Natural killer cell (primary cell): Measurements from ENCODE around the gene GLP2R. TPM values are rescaled to one million over a fixed set of nuclear protein-coding genes. Genes with fewer than 3 reads are reported as not detected.

Experiments
- ATAC-seq, 3 donors: fragments of 150-1000 bp in 2 of 3; fragments of 200-7000 bp in 1 of 3; cut with Tn5 transposase; 1 replicate in 1 of 3; 2 replicates in 2 of 3; pipeline ENCODE4 v1.10.0; 2021; ENCODE audit warnings: mild to moderate bottlenecking in 2 of 3, moderate library complexity in 2 of 3
- DNase-seq, 2 donors: peaks; one replicate each; pipeline versions ENCODE4 v3.0.0 to v3.0.0-alpha.2; 2013 to 2021; ENCODE audit warnings: mixed read lengths in 1 of 2
- H3K27ac ChIP-seq: one replicate; pipeline ENCODE4 v1.5.1; 2013; ENCODE audit warnings: mild to moderate bottlenecking, low read length
- H3K27me3 ChIP-seq: one replicate; pipeline ENCODE4 v1.6.1; 2013; ENCODE audit warnings: low read length; ENCODE audit not compliant: control insufficient read depth, insufficient read depth
- H3K36me3 ChIP-seq: one replicate; pipeline ENCODE4 v1.6.1; 2013; ENCODE audit warnings: low read length; ENCODE audit not compliant: control insufficient read depth, insufficient read depth
- H3K4me1 ChIP-seq: one replicate; pipeline ENCODE4 v1.6.1; 2013; ENCODE audit warnings: low read length; ENCODE audit not compliant: control insufficient read depth, insufficient read depth
- H3K4me3 ChIP-seq: one replicate; pipeline ENCODE4 v1.5.1; 2013; ENCODE audit warnings: low read length
- H3K9me3 ChIP-seq: one replicate; pipeline ENCODE4 v1.6.1; 2013; ENCODE audit warnings: low read length; ENCODE audit not compliant: control insufficient read depth, insufficient read depth
- H3K27ac Mint-ChIP-seq, 2 donors: one replicate each; pipeline ENCODE4 v1.8.0; 2022; ENCODE audit warnings: mild to moderate bottlenecking in 2 of 2, mixed read lengths in 2 of 2, moderate library complexity in 1 of 2
- H3K27me3 Mint-ChIP-seq, 2 donors: one replicate each; pipeline ENCODE4 v1.8.0; 2022; ENCODE audit warnings: low read depth in 2 of 2, mixed read lengths in 2 of 2
- H3K36me3 Mint-ChIP-seq: one replicate; pipeline ENCODE4 v1.8.0; 2022; ENCODE audit warnings: mixed read lengths
- H3K4me1 Mint-ChIP-seq, 2 donors: one replicate each; pipeline ENCODE4 v1.8.0; 2022; ENCODE audit warnings: mixed read lengths in 2 of 2
- H3K4me3 Mint-ChIP-seq: one replicate; pipeline ENCODE4 v1.8.0; 2022; ENCODE audit warnings: mild to moderate bottlenecking, moderate library complexity, mixed read lengths
- H3K9me3 Mint-ChIP-seq, 2 donors: one replicate each; pipeline ENCODE4 v1.8.0; 2022; ENCODE audit warnings: mixed read lengths in 2 of 2
- WGBS: methylation state at CpG from one replicate; pipeline ENCODE4 v1.1.7; 2013; ENCODE audit warnings: missing lambda C conversion rate; ENCODE audit not compliant: insufficient coverage; 5-methylcytosine and 5-hydroxymethylcytosine counted together
- intact Hi-C: fragments of 100-400 bp; cut with micrococcal nuclease; formaldehyde crosslinking; loops from one replicate; pipeline ENCODE4 v1.14.2; 2022
- total RNA-seq, 4 donors: library from RNA; stranded (reverse); fragments of 120-200 nt in 1 of 4; gene quantifications; one replicate each; pipeline versions ENCODE4 v1.2.3 to v1.2.4, GENCODE V29; 2013 to 2022
- TF ChIP-seq, protein P1 (sequence below): fragments of 200-600 bp; IDR thresholded peaks from one replicate; pipeline ENCODE4 v1.8.0; 2022; ENCODE audit warnings: antibody characterized with exemption

Gene GLP2R
- total RNA-seq, 3 donors from 2014 or later (not counting 1 experiment from before 2014, with no cell fraction given), result not detected

DNA sequence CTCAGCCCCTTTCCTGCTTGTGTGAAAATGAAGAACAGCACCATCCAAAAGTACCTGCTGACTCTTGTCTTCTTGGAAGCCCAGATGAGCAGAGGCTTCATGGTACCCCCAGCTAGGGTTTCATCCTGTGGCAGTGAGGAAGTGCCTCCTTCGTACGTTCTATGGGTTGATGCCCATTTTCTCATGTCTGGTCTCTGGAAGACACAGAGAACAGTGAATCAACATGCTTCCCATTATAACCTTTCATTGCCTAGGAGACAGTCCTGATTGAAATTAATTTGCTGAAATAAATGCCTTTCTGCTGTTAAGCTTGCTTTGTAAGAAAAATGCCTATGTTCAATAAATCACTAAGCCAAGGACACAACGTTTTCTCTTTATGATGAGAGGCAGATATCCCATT is 42.8 kb downstream of the GLP2R start:
- Histone ChIP-seq H3K36me3 (no peaks in the 10 kb centered on the region), H3K9me3 (no peaks in the 10 kb centered on the region), H3K27ac (no peak overlapping the region), H3K4me1 (no peaks in the 10 kb centered on the region), H3K27me3 (no peaks in the 10 kb centered on the region), H3K4me3 (no peak overlapping the region)
- Mint-ChIP-seq H3K9me3 (no peaks in the 10 kb centered on the region), H3K27me3 (peaks cover 14 to 35% of the 10 kb centered on the region in 2 donors), H3K4me1 (no peaks in the 10 kb centered on the region), H3K4me3 (no peak overlapping the region), H3K36me3 (no peaks in the 10 kb centered on the region), H3K27ac (no peak overlapping the region)
- no peak for ATAC-seq
- intact Hi-C loops, result no loop called here
- DNase-seq, result no peak
- 93% methylated on average over 3 of the region's 3 CpGs for WGBS
- TF ChIP-seq, protein P1, sequence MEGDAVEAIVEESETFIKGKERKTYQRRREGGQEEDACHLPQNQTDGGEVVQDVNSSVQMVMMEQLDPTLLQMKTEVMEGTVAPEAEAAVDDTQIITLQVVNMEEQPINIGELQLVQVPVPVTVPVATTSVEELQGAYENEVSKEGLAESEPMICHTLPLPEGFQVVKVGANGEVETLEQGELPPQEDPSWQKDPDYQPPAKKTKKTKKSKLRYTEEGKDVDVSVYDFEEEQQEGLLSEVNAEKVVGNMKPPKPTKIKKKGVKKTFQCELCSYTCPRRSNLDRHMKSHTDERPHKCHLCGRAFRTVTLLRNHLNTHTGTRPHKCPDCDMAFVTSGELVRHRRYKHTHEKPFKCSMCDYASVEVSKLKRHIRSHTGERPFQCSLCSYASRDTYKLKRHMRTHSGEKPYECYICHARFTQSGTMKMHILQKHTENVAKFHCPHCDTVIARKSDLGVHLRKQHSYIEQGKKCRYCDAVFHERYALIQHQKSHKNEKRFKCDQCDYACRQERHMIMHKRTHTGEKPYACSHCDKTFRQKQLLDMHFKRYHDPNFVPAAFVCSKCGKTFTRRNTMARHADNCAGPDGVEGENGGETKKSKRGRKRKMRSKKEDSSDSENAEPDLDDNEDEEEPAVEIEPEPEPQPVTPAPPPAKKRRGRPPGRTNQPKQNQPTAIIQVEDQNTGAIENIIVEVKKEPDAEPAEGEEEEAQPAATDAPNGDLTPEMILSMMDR, result no peak

DNA sequence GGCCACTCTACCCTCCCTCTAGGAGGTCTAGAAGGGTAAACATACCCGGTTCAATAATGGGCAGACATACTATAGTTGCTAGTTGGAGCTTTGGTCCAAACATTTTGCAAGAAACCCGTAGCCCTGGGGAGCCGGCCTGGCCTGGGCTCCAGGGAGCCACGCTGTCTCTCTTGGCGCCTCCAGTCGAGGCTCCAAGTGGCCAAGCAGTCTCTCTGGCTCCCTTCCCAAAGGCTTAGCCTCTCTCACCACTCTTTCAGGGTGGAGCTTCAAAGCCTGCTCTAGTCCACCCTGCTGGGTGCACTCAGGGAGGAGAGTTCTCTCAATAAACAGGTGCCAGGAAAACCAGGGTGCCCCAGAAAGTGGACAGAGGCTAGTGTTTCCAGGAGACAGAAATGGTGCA is 47.1 kb downstream of the GLP2R start:
- H3K4me1 Mint-ChIP-seq, result no peaks in the 10 kb centered on the region
- no peak overlapping the region for H3K27ac ChIP-seq
- no peak overlapping the region for H3K27ac Mint-ChIP-seq
- H3K27me3 ChIP-seq, result no peaks in the 10 kb centered on the region
- H3K9me3 Mint-ChIP-seq, result no peaks in the 10 kb centered on the region
- DNase-seq (no peak), ATAC-seq (no peak)
- H3K4me3 ChIP-seq, result no peak overlapping the region
- H3K4me1 ChIP-seq, result no peaks in the 10 kb centered on the region
- H3K36me3 ChIP-seq, result no peaks in the 10 kb centered on the region
- TF ChIP-seq, protein P1, result no peak
- no peaks in the 10 kb centered on the region for H3K9me3 ChIP-seq
- peaks cover 8 to 29% of the 10 kb centered on the region in 2 donors for H3K27me3 Mint-ChIP-seq
- 69% methylated on average over 6 of the region's 6 CpGs for WGBS
- no peaks in the 10 kb centered on the region for H3K36me3 Mint-ChIP-seq
- intact Hi-C loops, result no loop called here
- H3K4me3 Mint-ChIP-seq, result no peak overlapping the region

DNA sequence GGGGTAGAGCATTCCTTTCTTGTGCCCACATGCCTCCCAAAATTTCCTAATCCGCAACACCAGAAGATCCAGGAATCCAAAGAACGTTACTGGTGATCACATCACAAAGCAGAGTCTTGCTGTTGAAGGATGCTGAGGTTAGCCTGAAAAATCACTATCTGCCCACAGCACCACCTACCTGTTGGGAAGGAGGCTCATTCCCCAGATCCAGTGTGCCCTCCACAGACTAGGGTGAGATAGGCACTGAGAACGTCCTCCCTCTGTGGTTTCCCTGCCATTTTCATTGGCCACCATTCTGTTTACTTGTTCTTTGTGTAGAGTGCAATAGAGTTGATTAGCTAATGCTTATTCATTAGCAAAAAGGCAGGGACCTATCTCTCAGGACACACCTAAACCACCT is 49.0 kb downstream of the GLP2R start:
- DNase-seq, result no peak
- Mint-ChIP-seq H3K9me3 (no peaks in the 10 kb centered on the region), H3K36me3 (no peaks in the 10 kb centered on the region), H3K4me3 (no peak overlapping the region), H3K27ac (no peak overlapping the region), H3K4me1 (no peaks in the 10 kb centered on the region), H3K27me3 (peaks cover 2 to 15% of the 10 kb centered on the region in 2 donors)
- Histone ChIP-seq H3K4me1 (no peaks in the 10 kb centered on the region), H3K27ac (no peak overlapping the region), H3K36me3 (no peaks in the 10 kb centered on the region), H3K4me3 (no peak overlapping the region), H3K9me3 (no peaks in the 10 kb centered on the region), H3K27me3 (no peaks in the 10 kb centered on the region)
- WGBS, result 80% methylated on average over 1 of the region's 3 CpGs
- ATAC-seq, result no peak
- intact Hi-C loops, result no loop called here
- TF ChIP-seq, protein P1, result no peak

DNA sequence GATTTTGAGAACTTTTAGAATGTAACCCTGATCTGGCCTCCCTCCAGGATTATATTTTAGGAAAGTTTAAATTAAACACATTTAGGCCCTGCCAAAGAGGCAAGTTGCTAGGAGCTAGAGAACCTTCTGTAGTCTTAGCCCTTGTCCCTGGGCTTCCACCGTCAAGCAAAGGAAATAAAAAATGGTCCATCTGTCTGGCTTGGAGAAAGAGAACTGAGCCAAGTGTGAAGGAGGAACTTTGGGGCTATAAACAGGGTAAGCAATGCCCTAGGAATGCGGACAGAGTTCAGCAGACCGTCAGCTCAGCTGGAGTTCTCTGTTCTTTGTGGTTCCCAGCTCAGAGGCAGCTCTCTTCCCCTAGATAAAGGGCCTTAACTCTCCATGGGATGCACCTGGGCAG is 49.7 kb downstream of the GLP2R start:
- Mint-ChIP-seq H3K4me1 (no peaks in the 10 kb centered on the region), H3K27me3 (peaks cover 6 to 14% of the 10 kb centered on the region in 2 donors), H3K9me3 (no peaks in the 10 kb centered on the region), H3K27ac (no peak overlapping the region), H3K36me3 (no peaks in the 10 kb centered on the region), H3K4me3 (no peak overlapping the region)
- DNase-seq, result no peak
- TF ChIP-seq, protein P1, result no peak
- Histone ChIP-seq H3K27me3 (no peaks in the 10 kb centered on the region), H3K9me3 (no peaks in the 10 kb centered on the region), H3K4me1 (no peaks in the 10 kb centered on the region), H3K27ac (no peak overlapping the region), H3K4me3 (no peak overlapping the region), H3K36me3 (no peaks in the 10 kb centered on the region)
- 40% methylated on average over 3 of the region's 3 CpGs for WGBS
- no peak for ATAC-seq
- intact Hi-C loops, result no loop called here
